ENCODE measurements around the gene SIPA1L2. TPM values are rescaled to one million over a fixed set of nuclear protein-coding genes. Genes with fewer than 3 reads are reported as not detected.

Gene SIPA1L2
- total and polyA plus RNA-seq, 2 of the 13 experiments (the other 11 are each of a cell fraction or from before 2014, with no cell fraction given) = 0.03 TPM; not detected in 1

DNA sequence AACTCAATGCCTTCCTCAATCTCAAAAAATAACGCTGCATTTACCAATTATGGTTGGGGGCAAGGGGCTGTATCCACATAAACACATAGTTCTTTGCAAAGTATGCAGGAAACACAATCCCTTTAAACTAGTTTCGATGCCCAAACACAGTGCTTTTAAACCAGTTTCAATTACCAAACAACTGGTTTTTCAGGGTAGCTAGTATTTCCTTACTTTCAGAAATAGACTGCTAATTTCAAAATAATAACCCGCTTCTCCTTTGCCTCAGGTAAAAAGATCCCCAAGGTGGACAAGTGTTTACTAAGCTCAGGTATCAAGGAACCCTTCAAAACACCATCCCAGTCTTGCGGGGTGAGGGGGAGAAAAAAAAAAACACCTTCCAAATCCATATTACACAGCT is 2.8 kb downstream of the SIPA1L2 start:
- DNase-seq (ENCODE audit: low spot score) (no peak), FAIRE-seq (no peak), ATAC-seq (no peak)
- ChIA-PET CTCF (ENCODE audit: low intra/inter-chr PET ratio, low total read pairs) (no interaction called here), POLR2A (no interaction called here)
- Histone ChIP-seq H3K9ac (ENCODE audit: insufficient read depth, low read depth, low read length) (no peak overlapping the region), H3K36me3 (replicated peaks in 1 of 2; ENCODE audit: control insufficient read depth in 1 of 2, insufficient read depth in 2 of 2, low read length in 2 of 2) (no peaks in the 10 kb centered on the region), H3K4me3 (replicated peaks in 1 of 3; ENCODE audit: insufficient read depth in 1 of 3, low read depth in 2 of 3, low read length in 3 of 3) (no peak overlapping the region), H4K20me1 (ENCODE audit: insufficient read depth, low read length) (no peaks in the 10 kb centered on the region), H3K4me1 (ENCODE audit: insufficient read depth, low read length) (no peaks in the 10 kb centered on the region), H3K27ac (ENCODE audit: extremely low read length, insufficient read depth, low read length) (no peak overlapping the region), H3K79me2 (ENCODE audit: insufficient read depth, low read length) (no peaks in the 10 kb centered on the region), H3K9me3 (ENCODE audit: low read length) (no peaks in the 10 kb centered on the region), H3K27me3 (ENCODE audit: control insufficient read depth in 1 of 2, insufficient read depth in 2 of 2, low read length in 2 of 2) (peaks cover 5 to 53% of the 10 kb centered on the region in 2 experiments; a peak in 4 of 5 replicates), H2AFZ (ENCODE audit: low read length) (no peak overlapping the region), H3K4me2 (ENCODE audit: low read depth, low read length) (no peak overlapping the region)
- TF ChIP-seq ZNF724P (CRISPR knock-in tag; IDR thresholded peaks at IDR 0.05; ENCODE audit: borderline replicate concordance) = no peak
- TF ChIP-seq ZSCAN22 (CRISPR knock-in tag; IDR thresholded peaks at IDR 0.05) = no peak
- no peak for TF ChIP-seq ONECUT2 (CRISPR knock-in tag; IDR thresholded peaks at IDR 0.05)
- TF ChIP-seq, protein P1, sequence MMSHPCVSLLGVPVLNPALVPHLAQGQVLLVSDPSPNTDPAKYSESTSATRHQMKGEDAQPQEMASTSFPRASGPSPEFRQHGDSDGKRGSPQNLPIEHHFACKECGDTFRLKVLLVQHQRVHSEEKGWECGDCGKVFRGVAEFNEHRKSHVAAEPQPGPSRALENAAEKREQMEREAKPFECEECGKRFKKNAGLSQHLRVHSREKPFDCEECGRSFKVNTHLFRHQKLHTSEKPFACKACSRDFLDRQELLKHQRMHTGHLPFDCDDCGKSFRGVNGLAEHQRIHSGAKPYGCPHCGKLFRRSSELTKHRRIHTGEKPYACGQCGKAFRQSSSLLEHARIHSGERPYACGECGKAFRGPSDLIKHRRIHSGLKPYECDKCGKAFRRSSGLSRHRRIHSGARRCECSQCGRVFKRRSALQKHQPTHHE (CRISPR knock-in tag; IDR thresholded peaks at IDR 0.05; ENCODE audit: borderline replicate concordance) = no peak
- TF ChIP-seq, protein P2, sequence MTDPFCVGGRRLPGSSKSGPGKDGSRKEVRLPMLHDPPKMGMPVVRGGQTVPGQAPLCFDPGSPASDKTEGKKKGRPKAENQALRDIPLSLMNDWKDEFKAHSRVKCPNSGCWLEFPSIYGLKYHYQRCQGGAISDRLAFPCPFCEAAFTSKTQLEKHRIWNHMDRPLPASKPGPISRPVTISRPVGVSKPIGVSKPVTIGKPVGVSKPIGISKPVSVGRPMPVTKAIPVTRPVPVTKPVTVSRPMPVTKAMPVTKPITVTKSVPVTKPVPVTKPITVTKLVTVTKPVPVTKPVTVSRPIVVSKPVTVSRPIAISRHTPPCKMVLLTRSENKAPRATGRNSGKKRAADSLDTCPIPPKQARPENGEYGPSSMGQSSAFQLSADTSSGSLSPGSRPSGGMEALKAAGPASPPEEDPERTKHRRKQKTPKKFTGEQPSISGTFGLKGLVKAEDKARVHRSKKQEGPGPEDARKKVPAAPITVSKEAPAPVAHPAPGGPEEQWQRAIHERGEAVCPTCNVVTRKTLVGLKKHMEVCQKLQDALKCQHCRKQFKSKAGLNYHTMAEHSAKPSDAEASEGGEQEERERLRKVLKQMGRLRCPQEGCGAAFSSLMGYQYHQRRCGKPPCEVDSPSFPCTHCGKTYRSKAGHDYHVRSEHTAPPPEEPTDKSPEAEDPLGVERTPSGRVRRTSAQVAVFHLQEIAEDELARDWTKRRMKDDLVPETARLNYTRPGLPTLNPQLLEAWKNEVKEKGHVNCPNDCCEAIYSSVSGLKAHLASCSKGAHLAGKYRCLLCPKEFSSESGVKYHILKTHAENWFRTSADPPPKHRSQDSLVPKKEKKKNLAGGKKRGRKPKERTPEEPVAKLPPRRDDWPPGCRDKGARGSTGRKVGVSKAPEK (CRISPR knock-in tag; IDR thresholded peaks at IDR 0.05; ENCODE audit: borderline replicate concordance) = no peak
- no peak for TF ChIP-seq MTA3 (CRISPR knock-in tag; IDR thresholded peaks at IDR 0.05)
- no peak for TF ChIP-seq GATA4 (IDR thresholded peaks at IDR 0.05; ENCODE audit: borderline replicate concordance, low read depth)
- TF ChIP-seq RFXAP (CRISPR knock-in tag; IDR thresholded peaks at IDR 0.05; ENCODE audit: borderline replicate concordance) = no peak
- TF ChIP-seq DNMT3B (CRISPR knock-in tag; conservative IDR thresholded peaks at IDR 0.05) = no peak
- intact Hi-C loops (cut with micrococcal nuclease; ENCODE audit: unreplicated experiment) = no loop called here
- no TSS peak for BruUV-seq (replicated peaks)
- 14% methylated on average over 4 of the region's 4 CpGs for WGBS (ENCODE audit: low lambda C conversion rate)
- in situ Hi-C loops (cut with HindIII; ENCODE audit: extremely low pct_ligation_motif_present, low pct_unique_long_range_greater_than_20kb) = no loop called here
